PFSK-1 (cell line): ENCODE results near the gene INIP.

Experiments used
- FOXP2 ChIP-seq: optimal IDR thresholded peaks from 2 replicates; pipeline ENCODE3; 2011; ENCODE audit warnings: borderline replicate concordance, control low read depth, inconsistent platforms; ENCODE audit not compliant: insufficient read depth; ENCODE audit errors: extremely low read length, extremely low read depth
- POLR2AphosphoS5 ChIP-seq: IDR thresholded peaks from 2 replicates; pipeline ENCODE4 v1.6.1; 2012; ENCODE audit warnings: low read depth, mild to moderate bottlenecking, control low read depth, low read length, moderate library complexity
- REST ChIP-seq, 2 experiments: IDR thresholded peaks; 2 replicates each; pipeline versions ENCODE4 v1.6.1 to v1.8.0; 2011 to 2012; ENCODE audit warnings: low read depth in 2 of 2, low read length in 2 of 2, control low read depth in 1 of 2, inconsistent platforms in 1 of 2, mild to moderate bottlenecking in 1 of 2, moderate library complexity in 1 of 2; ENCODE audit not compliant: insufficient read depth in 1 of 2
- SIN3A ChIP-seq: IDR thresholded peaks from 2 replicates; pipeline ENCODE4 v1.6.1; 2012; ENCODE audit warnings: mild to moderate bottlenecking, low read length, moderate library complexity, borderline replicate concordance; ENCODE audit not compliant: insufficient read depth
- TAF1 ChIP-seq: IDR thresholded peaks from 2 replicates; pipeline ENCODE4 v1.6.1; 2012; ENCODE audit warnings: low read length, control low read depth, borderline replicate concordance; ENCODE audit not compliant: insufficient read depth

The INIP gene

GRCh38 chr9:112665347-112665746 is 52.6 kb downstream of the INIP start:
- TF ChIP-seq REST (IDR thresholded peaks at IDR 0.05; ENCODE audit: insufficient read depth in 1 of 2, low read depth in 2 of 2, low read length in 2 of 2) (no peak), POLR2AphosphoS5 (no peak), TAF1 (no peak), FOXP2 (no peak), SIN3A (no peak)

- TF ChIP-seq TAF1 (no peak), POLR2AphosphoS5 (no peak), REST (IDR thresholded peaks at IDR 0.05; ENCODE audit: insufficient read depth in 1 of 2, low read depth in 2 of 2, low read length in 2 of 2) (no peak), FOXP2 (no peak), SIN3A (no peak)
Observed at GRCh38 chr9:112664531-112664930, 53.4 kb downstream of the INIP start.

- TF ChIP-seq REST (IDR thresholded peaks at IDR 0.05; ENCODE audit: insufficient read depth in 1 of 2, low read depth in 2 of 2, low read length in 2 of 2): no peak
- no peak for TF ChIP-seq SIN3A
- TF ChIP-seq POLR2AphosphoS5: no peak
- no peak for TF ChIP-seq FOXP2
- no peak for TF ChIP-seq TAF1
Observed at GRCh38 chr9:112663681-112664080, 54.2 kb downstream of the INIP start.

- TF ChIP-seq SIN3A: no peak
Observed at GRCh38 chr9:112659906-112660305, 58.0 kb downstream of the INIP start.

GRCh38 chr9:112655668-112656067 is 62.2 kb downstream of the INIP start:
- no peak for TF ChIP-seq FOXP2
- TF ChIP-seq REST (IDR thresholded peaks at IDR 0.05; ENCODE audit: insufficient read depth in 1 of 2, low read depth in 2 of 2, low read length in 2 of 2): no peak
- no peak for TF ChIP-seq POLR2AphosphoS5
- TF ChIP-seq TAF1: no peak
- TF ChIP-seq SIN3A: no peak
